Nephron progenitor cell (in vitro differentiated cells): Measurements from ENCODE around the gene KCNK5.

Source experiments
- DNase-seq: peaks from one replicate; pipeline ENCODE4 v3.0.0; 2021
- H3K27ac Mint-ChIP-seq: 2 replicates; pipeline ENCODE4 v1.8.0; 2021; ENCODE audit warnings: mild to moderate bottlenecking, moderate library complexity, mixed read lengths
- H3K27me3 Mint-ChIP-seq: 2 replicates; pipeline ENCODE4 v1.8.0; 2021; ENCODE audit warnings: mild to moderate bottlenecking, low read depth, mixed read lengths; ENCODE audit not compliant: poor library complexity
- H3K36me3 Mint-ChIP-seq: 2 replicates; pipeline ENCODE4 v1.8.0; 2021; ENCODE audit warnings: low read depth, mixed read lengths
- H3K4me1 Mint-ChIP-seq: 2 replicates; pipeline ENCODE4 v1.8.0; 2021; ENCODE audit warnings: mixed read lengths
- H3K4me3 Mint-ChIP-seq: 2 replicates; pipeline ENCODE4 v1.8.0; 2021; ENCODE audit warnings: mild to moderate bottlenecking, moderate library complexity, mixed read lengths
- H3K9me3 Mint-ChIP-seq: 2 replicates; pipeline ENCODE4 v1.8.0; 2021; ENCODE audit warnings: mild to moderate bottlenecking, moderate library complexity, mixed read lengths
- CTCF ChIP-seq: fragments of 200-600 bp; sonication (generic); IDR thresholded peaks from 2 replicates; pipeline ENCODE4 v1.5.0; 2021; ENCODE audit warnings: antibody characterized with exemption

Gene KCNK5

GRCh38 chr6:39224011-39224410 is 5.3 kb downstream of the KCNK5 start:
- no peak for TF ChIP-seq CTCF
- H3K4me3 Mint-ChIP-seq = peak overlapping the region; percentile 44
- H3K4me1 Mint-ChIP-seq = peaks cover 91% of the 10 kb centered on the region
- H3K36me3 Mint-ChIP-seq = peaks cover 52% of the 10 kb centered on the region
- peaks cover 32% of the 10 kb centered on the region for H3K27me3 Mint-ChIP-seq
- no peaks in the 10 kb centered on the region for H3K9me3 Mint-ChIP-seq
- no peak for DNase-seq
- no peak overlapping the region for H3K27ac Mint-ChIP-seq

- Mint-ChIP-seq H3K4me1 (peaks cover 92% of the 10 kb centered on the region), H3K27me3 (peaks cover 35% of the 10 kb centered on the region), H3K9me3 (no peaks in the 10 kb centered on the region), H3K27ac (no peak overlapping the region), H3K4me3 (no peak overlapping the region), H3K36me3 (peaks cover 54% of the 10 kb centered on the region)
- no peak for TF ChIP-seq CTCF
- no peak for DNase-seq
These were observed 5.7 kb downstream of the KCNK5 start for GRCh38 chr6:39223555-39223954.

GRCh38 chr6:39223061-39223460 is 6.2 kb downstream of the KCNK5 start:
- Mint-ChIP-seq H3K27me3 (peaks cover 33% of the 10 kb centered on the region), H3K27ac (no peak overlapping the region), H3K4me1 (peaks cover 93% of the 10 kb centered on the region), H3K36me3 (peaks cover 55% of the 10 kb centered on the region), H3K4me3 (no peak overlapping the region), H3K9me3 (no peaks in the 10 kb centered on the region)
- TF ChIP-seq CTCF = no peak
- DNase-seq = no peak

GRCh38 chr6:39221779-39222641 is 7.3 kb downstream of the KCNK5 start:
- H3K27ac Mint-ChIP-seq = no peak overlapping the region
- no peak overlapping the region for H3K4me3 Mint-ChIP-seq
- H3K36me3 Mint-ChIP-seq = peaks cover 65% of the 10 kb centered on the region
- DNase-seq = no peak
- H3K4me1 Mint-ChIP-seq = peaks cover 93% of the 10 kb centered on the region
- peaks cover 26% of the 10 kb centered on the region for H3K27me3 Mint-ChIP-seq
- H3K9me3 Mint-ChIP-seq = no peaks in the 10 kb centered on the region
- TF ChIP-seq CTCF = no peak

GRCh38 chr6:39221115-39221514 is 8.2 kb downstream of the KCNK5 start:
- peaks cover 61% of the 10 kb centered on the region for H3K36me3 Mint-ChIP-seq
- H3K4me1 Mint-ChIP-seq = peaks cover 89% of the 10 kb centered on the region
- no peak overlapping the region for H3K27ac Mint-ChIP-seq
- no peak for DNase-seq
- TF ChIP-seq CTCF = no peak
- no peaks in the 10 kb centered on the region for H3K9me3 Mint-ChIP-seq
- H3K27me3 Mint-ChIP-seq = peaks cover 18% of the 10 kb centered on the region
- no peak overlapping the region for H3K4me3 Mint-ChIP-seq
